GM19395 (cell line): ENCODE results near the gene ZNF611.
"Not testable (repeated sequence)": the region's sequence is repeated elsewhere in the genome, so short reads cannot be mapped to it uniquely, and the experiment has no call there.

Experiments
- ATAC-seq: cut with Tn5 transposase; IDR thresholded peaks from one replicate; pipeline ENCODE4 v1.9.1; 2021; ENCODE audit warnings: mild to moderate bottlenecking, moderate library complexity; ENCODE audit not compliant: unreplicated experiment

The ZNF611 gene

GRCh38 chr19:52687684-52688083, 47.2 kb downstream of the ZNF611 start:
- ATAC-seq = no peak

GRCh38 chr19:52685811-52686210, 49.0 kb downstream of the ZNF611 start:
- ATAC-seq = no peak

- ATAC-seq = not testable (repeated sequence)
These were observed 53.6 kb downstream of the ZNF611 start for GRCh38 chr19:52681216-52681615.

- ATAC-seq = no peak
These were observed 55.2 kb downstream of the ZNF611 start for GRCh38 chr19:52679598-52679997.

- not testable (repeated sequence) for ATAC-seq
These were observed 59.6 kb downstream of the ZNF611 start for GRCh38 chr19:52675239-52675638.

GRCh38 chr19:52673014-52673413, 61.8 kb downstream of the ZNF611 start:
- no peak for ATAC-seq

- no peak for ATAC-seq
These were observed 64.8 kb downstream of the ZNF611 start for GRCh38 chr19:52670046-52670445.

GRCh38 chr19:52669586-52669985, 65.3 kb downstream of the ZNF611 start:
- no peak for ATAC-seq

GRCh38 chr19:52667972-52668371, 66.9 kb downstream of the ZNF611 start:
- ATAC-seq = no peak

GRCh38 chr19:52666506-52666905, 68.3 kb downstream of the ZNF611 start:
- ATAC-seq = no peak

GRCh38 chr19:52665529-52665928, 69.3 kb downstream of the ZNF611 start:
- ATAC-seq = no peak

- ATAC-seq = no peak
These were observed 69.8 kb downstream of the ZNF611 start for GRCh38 chr19:52665027-52665426.

- no peak for ATAC-seq
These were observed 70.4 kb downstream of the ZNF611 start for GRCh38 chr19:52664461-52664860.

- no peak for ATAC-seq
These were observed 72.2 kb downstream of the ZNF611 start for GRCh38 chr19:52662631-52663030.

GRCh38 chr19:52660981-52661380, 73.9 kb downstream of the ZNF611 start:
- no peak for ATAC-seq

GRCh38 chr19:52659013-52659412, 75.8 kb downstream of the ZNF611 start:
- ATAC-seq = no peak

GRCh38 chr19:52658595-52658994, 76.2 kb downstream of the ZNF611 start:
- no peak for ATAC-seq

GRCh38 chr19:52653161-52653560, 81.7 kb downstream of the ZNF611 start:
- ATAC-seq = no peak
